Measurements from ENCODE around the gene RSRC1.
"Not testable (repeated sequence)": the region's sequence is repeated elsewhere in the genome, so short reads cannot be mapped to it uniquely, and the experiment has no call there.

RSRC1 gene

GRCh38 chr3:158465074-158465473 lies 355.2 kb downstream of the RSRC1 start:
- DNase-seq (ENCODE audit: low read depth in 2 of 2): no peak

GRCh38 chr3:158470944-158471638 lies 361.2 kb downstream of the RSRC1 start:
- DNase-seq (ENCODE audit: low read depth in 2 of 2): no peak

- no peak for DNase-seq (ENCODE audit: low read depth in 2 of 2)
These were observed 361.9 kb downstream of the RSRC1 start for GRCh38 chr3:158471639-158472294.

- no peak for DNase-seq (ENCODE audit: low read depth in 2 of 2)
These were observed 369.2 kb downstream of the RSRC1 start for GRCh38 chr3:158479051-158479450.

- DNase-seq (ENCODE audit: low read depth in 2 of 2): no peak
These were observed 373.9 kb downstream of the RSRC1 start for GRCh38 chr3:158483701-158484235.

- no peak for DNase-seq (ENCODE audit: low read depth in 2 of 2)
These were observed 376.3 kb downstream of the RSRC1 start for GRCh38 chr3:158486200-158486599.

GRCh38 chr3:158488670-158489069 lies 378.8 kb downstream of the RSRC1 start:
- no peak for DNase-seq (ENCODE audit: low read depth in 2 of 2)

GRCh38 chr3:158489181-158489580 lies 379.3 kb downstream of the RSRC1 start:
- DNase-seq (ENCODE audit: low read depth in 2 of 2): no peak

GRCh38 chr3:158491968-158492367 lies 382.1 kb downstream of the RSRC1 start:
- no peak for DNase-seq (ENCODE audit: low read depth in 2 of 2)

GRCh38 chr3:158492685-158493084 lies 382.8 kb downstream of the RSRC1 start:
- no peak for DNase-seq (ENCODE audit: low read depth in 2 of 2)

GRCh38 chr3:158493931-158494330 lies 384.0 kb downstream of the RSRC1 start:
- DNase-seq (ENCODE audit: low read depth in 2 of 2): no peak

- DNase-seq (ENCODE audit: low read depth in 2 of 2): no peak
These were observed 384.8 kb downstream of the RSRC1 start for GRCh38 chr3:158494673-158495072.

GRCh38 chr3:158495398-158495902 lies 385.6 kb downstream of the RSRC1 start:
- not testable (repeated sequence) for DNase-seq (ENCODE audit: low read depth in 2 of 2)

GRCh38 chr3:158505117-158505516 lies 395.2 kb downstream of the RSRC1 start:
- no peak for DNase-seq (ENCODE audit: low read depth in 2 of 2)

- no peak for DNase-seq (ENCODE audit: low read depth in 2 of 2)
These were observed 396.6 kb downstream of the RSRC1 start for GRCh38 chr3:158506456-158506855.

GRCh38 chr3:158508481-158508880 lies 398.6 kb downstream of the RSRC1 start:
- no peak for DNase-seq (ENCODE audit: low read depth in 2 of 2)

- no peak for DNase-seq (ENCODE audit: low read depth in 2 of 2)
These were observed 400.0 kb downstream of the RSRC1 start for GRCh38 chr3:158509891-158510290.

GRCh38 chr3:158516729-158517128 lies 406.8 kb downstream of the RSRC1 start:
- not testable (repeated sequence) for DNase-seq (ENCODE audit: low read depth in 2 of 2)

GRCh38 chr3:158519776-158520175 lies 409.9 kb downstream of the RSRC1 start:
- DNase-seq (ENCODE audit: low read depth in 2 of 2): no peak

GRCh38 chr3:158520433-158520832 lies 410.5 kb downstream of the RSRC1 start:
- no peak for DNase-seq (ENCODE audit: low read depth in 2 of 2)

GRCh38 chr3:158522221-158523136 lies 412.6 kb downstream of the RSRC1 start:
- no peak for DNase-seq (ENCODE audit: low read depth in 2 of 2)
